ENCODE data around the gene MRPL27. TPM values are rescaled to one million over a fixed set of nuclear protein-coding genes. Genes with fewer than 3 reads are reported as not detected.

Gene MRPL27
- total RNA-seq, 2 donors from 2014 or later = 70.9 to 76.7 TPM

DNA sequence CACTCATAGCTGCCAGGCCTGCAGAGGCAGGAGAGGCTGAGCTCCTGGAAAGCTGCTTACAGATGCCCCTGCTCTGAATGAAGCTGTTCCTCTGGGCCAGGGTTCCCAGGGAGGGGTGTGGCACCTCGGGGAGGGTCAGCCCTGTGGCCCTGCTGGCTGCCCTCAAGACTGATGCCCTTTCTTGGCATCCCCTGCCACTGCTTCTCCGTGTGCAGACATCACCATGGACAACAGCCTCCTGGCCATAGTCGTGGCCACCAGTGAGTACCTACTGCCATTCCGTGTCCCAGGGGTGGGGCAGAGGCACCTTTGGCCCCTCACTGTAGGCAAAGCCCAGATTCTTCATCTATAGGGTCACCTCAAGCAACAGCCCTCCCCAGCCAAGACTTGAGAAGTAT is 8.9 kb downstream of the MRPL27 start:
- peak overlapping the region; percentile 1 for H3K27ac ChIP-seq (ENCODE audit: low read depth, low read length)
- H3K9ac ChIP-seq (ENCODE audit: extremely low read depth, low read length, poor library complexity, severe bottlenecking) = no peak overlapping the region
- WGBS, 2 experiments (ENCODE audit: insufficient coverage in 1 of 2, insufficient read length in 1 of 2) = 62 to 80% methylated on average over 2 to 4 of the region's 4 CpGs
- no peaks in the 10 kb centered on the region for H3K9me3 Mint-ChIP-seq
- DNase-seq = no peak
- peaks cover 16% of the 10 kb centered on the region for H3K4me1 ChIP-seq (ENCODE audit: control insufficient read depth, insufficient read depth, low read length)
- no peaks in the 10 kb centered on the region for H3K27me3 ChIP-seq (ENCODE audit: control insufficient read depth, insufficient read depth, low read length, poor library complexity, severe bottlenecking)
- no peak overlapping the region for H3K4me3 ChIP-seq (ENCODE audit: low read length)
- H3K36me3 ChIP-seq (ENCODE audit: control insufficient read depth, insufficient read depth, low read length) = peaks cover 45% of the 10 kb centered on the region
- peaks cover 29% of the 10 kb centered on the region for H3K36me3 Mint-ChIP-seq (ENCODE audit: low read depth)
- no peak overlapping the region for H3K4me3 Mint-ChIP-seq
- peaks cover 23% of the 10 kb centered on the region for H3K4me1 Mint-ChIP-seq
- H3K27me3 Mint-ChIP-seq (ENCODE audit: insufficient read depth) = no peaks in the 10 kb centered on the region
- TF ChIP-seq CTCF (conservative IDR thresholded peaks at IDR 0.05) = no peak
- H3K27ac Mint-ChIP-seq = peak overlapping the region; percentile 88
- H3K9me3 ChIP-seq (ENCODE audit: control insufficient read depth, low read length) = no peaks in the 10 kb centered on the region

DNA sequence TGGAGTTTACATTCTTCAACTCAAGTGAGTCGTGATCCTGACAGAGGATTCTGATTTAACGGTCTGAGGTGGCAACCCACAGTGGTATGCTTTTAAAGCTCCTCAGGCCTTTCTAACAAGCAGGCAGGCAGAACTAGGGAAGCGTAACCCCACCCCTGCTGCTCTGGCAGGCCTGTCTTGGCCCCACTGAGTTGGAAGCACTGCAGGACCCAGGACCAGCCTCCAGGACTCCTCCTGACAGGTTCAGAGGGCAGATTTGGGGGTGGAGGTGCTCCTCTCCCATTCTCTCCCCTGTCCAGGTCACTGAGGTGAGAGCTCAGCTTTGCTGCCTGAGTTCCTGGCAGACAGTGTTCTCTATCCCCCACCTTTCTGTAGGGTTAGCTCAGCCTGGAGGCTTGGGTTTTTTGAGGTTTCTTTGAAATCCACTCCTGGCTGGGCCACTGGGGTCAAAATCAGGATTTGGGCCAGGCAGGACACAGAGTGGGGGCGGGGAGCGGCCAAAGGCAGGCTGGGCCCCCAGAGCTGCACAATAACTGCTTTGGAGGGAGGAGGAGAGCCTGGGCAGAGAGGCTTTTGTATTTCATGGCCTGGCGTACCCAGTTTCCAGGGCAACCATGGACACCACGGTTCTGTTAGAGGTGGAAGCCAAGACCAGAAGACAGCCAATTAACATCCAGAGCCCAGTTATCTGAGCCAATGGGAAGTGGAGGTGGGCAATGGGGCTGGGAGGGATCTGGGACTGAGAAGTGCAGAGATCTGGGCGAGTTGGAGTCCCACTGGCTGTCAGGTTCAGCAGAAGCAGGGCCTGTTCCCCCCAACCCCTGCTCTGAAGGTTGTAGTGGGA is 9.5 kb downstream of the MRPL27 start:
- H3K4me1 Mint-ChIP-seq = peaks cover 23% of the 10 kb centered on the region
- WGBS, 2 experiments (ENCODE audit: insufficient coverage in 1 of 2, insufficient read length in 1 of 2) = 31 to 44% methylated on average over 5 to 8 of the region's 8 CpGs
- H3K4me1 ChIP-seq (ENCODE audit: control insufficient read depth, insufficient read depth, low read length) = peaks cover 16% of the 10 kb centered on the region
- peak; percentile 98 for DNase-seq
- H3K9ac ChIP-seq (ENCODE audit: extremely low read depth, low read length, poor library complexity, severe bottlenecking) = no peak overlapping the region
- H3K27ac Mint-ChIP-seq = peak overlapping the region; percentile 88
- H3K9me3 Mint-ChIP-seq = no peaks in the 10 kb centered on the region
- H3K9me3 ChIP-seq (ENCODE audit: control insufficient read depth, low read length) = no peaks in the 10 kb centered on the region
- H3K27me3 Mint-ChIP-seq (ENCODE audit: insufficient read depth) = no peaks in the 10 kb centered on the region
- H3K27me3 ChIP-seq (ENCODE audit: control insufficient read depth, insufficient read depth, low read length, poor library complexity, severe bottlenecking) = no peaks in the 10 kb centered on the region
- H3K36me3 ChIP-seq (ENCODE audit: control insufficient read depth, insufficient read depth, low read length) = peaks cover 45% of the 10 kb centered on the region
- H3K36me3 Mint-ChIP-seq (ENCODE audit: low read depth) = peaks cover 28% of the 10 kb centered on the region
- H3K4me3 Mint-ChIP-seq = no peak overlapping the region
- no peak overlapping the region for H3K4me3 ChIP-seq (ENCODE audit: low read length)
- TF ChIP-seq CTCF (conservative IDR thresholded peaks at IDR 0.05) = peak; percentile 38
- peak overlapping the region; percentile 83 for H3K27ac ChIP-seq (ENCODE audit: low read depth, low read length)

GRCh38 chr17:50362661-50363060 is 10.3 kb downstream of the MRPL27 start:
- H3K27ac ChIP-seq (ENCODE audit: low read depth, low read length) = no peak overlapping the region
- H3K9me3 ChIP-seq (ENCODE audit: control insufficient read depth, low read length) = no peaks in the 10 kb centered on the region
- Mint-ChIP-seq H3K27ac (peak overlapping the region; percentile 36), H3K27me3 (ENCODE audit: insufficient read depth) (no peaks in the 10 kb centered on the region), H3K4me1 (peaks cover 23% of the 10 kb centered on the region), H3K36me3 (ENCODE audit: low read depth) (peaks cover 28% of the 10 kb centered on the region), H3K4me3 (no peak overlapping the region), H3K9me3 (no peaks in the 10 kb centered on the region)
- no peak overlapping the region for H3K4me3 ChIP-seq (ENCODE audit: low read length)
- peak; percentile 36 for DNase-seq
- 88 to 94% methylated on average over 6 of the region's 7 CpGs for WGBS, 2 experiments (ENCODE audit: insufficient coverage in 1 of 2, insufficient read length in 1 of 2)
- H3K27me3 ChIP-seq (ENCODE audit: control insufficient read depth, insufficient read depth, low read length, poor library complexity, severe bottlenecking) = no peaks in the 10 kb centered on the region
- H3K4me1 ChIP-seq (ENCODE audit: control insufficient read depth, insufficient read depth, low read length) = peaks cover 16% of the 10 kb centered on the region
- H3K9ac ChIP-seq (ENCODE audit: extremely low read depth, low read length, poor library complexity, severe bottlenecking) = no peak overlapping the region
- TF ChIP-seq CTCF (conservative IDR thresholded peaks at IDR 0.05) = no peak
- peaks cover 45% of the 10 kb centered on the region for H3K36me3 ChIP-seq (ENCODE audit: control insufficient read depth, insufficient read depth, low read length)

Data from endodermal cell (in vitro differentiated cells).